ENCODE results near the gene MYO1G.

The MYO1G gene

GRCh38 chr7:44937426-44937825, 41.4 kb downstream of the MYO1G start:
- no peak for ATAC-seq
- TF ChIP-seq PATZ1 (CRISPR knock-in tag; IDR thresholded peaks at IDR 0.05; ENCODE audit: borderline replicate concordance) (no peak), OSR1 (CRISPR knock-in tag; IDR thresholded peaks at IDR 0.05) (no peak), SNAI2 (CRISPR knock-in tag; IDR thresholded peaks at IDR 0.05) (no peak), BACH2 (CRISPR knock-in tag; IDR thresholded peaks at IDR 0.05; ENCODE audit: borderline replicate concordance) (no peak), ZNF8 (CRISPR knock-in tag; IDR thresholded peaks at IDR 0.05) (no peak), PPARA (CRISPR knock-in tag; IDR thresholded peaks at IDR 0.05; ENCODE audit: borderline replicate concordance) (no peak), GLIS3 (CRISPR knock-in tag; IDR thresholded peaks at IDR 0.05) (no peak), CSDC2 (CRISPR knock-in tag; IDR thresholded peaks at IDR 0.05) (no peak), POU6F1 (CRISPR knock-in tag; IDR thresholded peaks at IDR 0.05; ENCODE audit: borderline replicate concordance, low read depth) (no peak)
- TF ChIP-seq, protein P1, sequence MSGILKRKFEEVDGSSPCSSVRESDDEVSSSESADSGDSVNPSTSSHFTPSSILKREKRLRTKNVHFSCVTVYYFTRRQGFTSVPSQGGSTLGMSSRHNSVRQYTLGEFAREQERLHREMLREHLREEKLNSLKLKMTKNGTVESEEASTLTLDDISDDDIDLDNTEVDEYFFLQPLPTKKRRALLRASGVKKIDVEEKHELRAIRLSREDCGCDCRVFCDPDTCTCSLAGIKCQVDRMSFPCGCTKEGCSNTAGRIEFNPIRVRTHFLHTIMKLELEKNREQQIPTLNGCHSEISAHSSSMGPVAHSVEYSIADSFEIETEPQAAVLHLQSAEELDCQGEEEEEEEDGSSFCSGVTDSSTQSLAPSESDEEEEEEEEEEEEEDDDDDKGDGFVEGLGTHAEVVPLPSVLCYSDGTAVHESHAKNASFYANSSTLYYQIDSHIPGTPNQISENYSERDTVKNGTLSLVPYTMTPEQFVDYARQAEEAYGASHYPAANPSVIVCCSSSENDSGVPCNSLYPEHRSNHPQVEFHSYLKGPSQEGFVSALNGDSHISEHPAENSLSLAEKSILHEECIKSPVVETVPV (CRISPR knock-in tag; IDR thresholded peaks at IDR 0.05) = no peak

DNA sequence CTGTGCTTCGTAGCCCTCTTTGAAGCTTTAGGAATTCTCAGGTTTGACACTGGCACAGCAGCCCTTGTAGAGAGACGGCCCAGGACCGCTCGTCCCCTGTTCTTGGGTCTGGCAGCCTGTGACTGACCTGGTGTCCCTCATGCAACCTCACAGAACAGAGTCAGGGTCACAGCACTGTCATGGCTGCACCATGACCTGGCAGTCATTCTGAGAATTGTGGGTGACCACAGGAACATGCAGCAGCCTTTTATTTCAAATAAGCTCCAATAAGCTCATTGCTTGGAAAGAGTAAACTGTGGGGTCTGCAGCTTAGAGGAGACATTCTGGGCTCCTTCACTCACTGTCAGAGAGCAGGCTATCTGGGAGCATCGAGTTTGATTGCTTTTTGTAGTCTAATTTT, 42.5 kb downstream of the MYO1G start:
- ATAC-seq = no peak
- TF ChIP-seq ZNF8 (CRISPR knock-in tag; IDR thresholded peaks at IDR 0.05) (no peak), TOX (CRISPR knock-in tag; IDR thresholded peaks at IDR 0.05; ENCODE audit: borderline replicate concordance) (no peak), POU6F1 (CRISPR knock-in tag; IDR thresholded peaks at IDR 0.05; ENCODE audit: borderline replicate concordance, low read depth) (no peak), ZC3H10 (CRISPR knock-in tag; IDR thresholded peaks at IDR 0.05) (no peak), ESRRG (CRISPR knock-in tag; IDR thresholded peaks at IDR 0.05) (no peak), TSHZ2 (CRISPR knock-in tag; IDR thresholded peaks at IDR 0.05) (no peak), PPARA (CRISPR knock-in tag; IDR thresholded peaks at IDR 0.05; ENCODE audit: borderline replicate concordance) (no peak), CSDC2 (CRISPR knock-in tag; IDR thresholded peaks at IDR 0.05) (no peak)
- TF ChIP-seq, protein P2, sequence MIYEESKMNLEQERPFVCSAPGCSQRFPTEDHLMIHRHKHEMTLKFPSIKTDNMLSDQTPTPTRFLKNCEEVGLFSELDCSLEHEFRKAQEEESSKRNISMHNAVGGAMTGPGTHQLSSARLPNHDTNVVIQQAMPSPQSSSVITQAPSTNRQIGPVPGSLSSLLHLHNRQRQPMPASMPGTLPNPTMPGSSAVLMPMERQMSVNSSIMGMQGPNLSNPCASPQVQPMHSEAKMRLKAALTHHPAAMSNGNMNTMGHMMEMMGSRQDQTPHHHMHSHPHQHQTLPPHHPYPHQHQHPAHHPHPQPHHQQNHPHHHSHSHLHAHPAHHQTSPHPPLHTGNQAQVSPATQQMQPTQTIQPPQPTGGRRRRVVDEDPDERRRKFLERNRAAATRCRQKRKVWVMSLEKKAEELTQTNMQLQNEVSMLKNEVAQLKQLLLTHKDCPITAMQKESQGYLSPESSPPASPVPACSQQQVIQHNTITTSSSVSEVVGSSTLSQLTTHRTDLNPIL (CRISPR knock-in tag; IDR thresholded peaks at IDR 0.05; ENCODE audit: low read depth) = no peak

DNA sequence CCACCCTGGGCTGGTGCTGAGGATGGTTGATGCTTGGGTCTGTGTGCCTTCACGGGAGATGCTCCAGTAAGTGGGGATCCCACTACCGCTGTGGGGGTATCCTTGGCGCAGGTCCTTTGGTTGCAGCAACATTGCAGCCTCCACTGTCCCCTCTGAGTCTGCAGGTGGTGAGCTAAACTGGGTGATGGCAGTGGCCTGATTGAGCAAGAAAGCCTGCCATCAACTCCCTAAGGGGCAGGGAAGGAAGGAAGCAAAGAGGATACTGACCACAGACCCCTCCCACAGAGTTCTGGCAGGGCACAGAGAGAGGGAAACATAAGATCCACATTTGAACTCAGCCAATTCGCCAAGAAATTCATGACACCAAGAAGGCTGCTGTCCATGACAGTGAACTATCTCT, 43.2 kb downstream of the MYO1G start:
- no peak for ATAC-seq
- no peak for TF ChIP-seq TOX (CRISPR knock-in tag; IDR thresholded peaks at IDR 0.05; ENCODE audit: borderline replicate concordance)
- TF ChIP-seq BACH2 (CRISPR knock-in tag; IDR thresholded peaks at IDR 0.05; ENCODE audit: borderline replicate concordance) = no peak
- no peak for TF ChIP-seq ZC3H10 (CRISPR knock-in tag; IDR thresholded peaks at IDR 0.05)
- no peak for TF ChIP-seq PPARA (CRISPR knock-in tag; IDR thresholded peaks at IDR 0.05; ENCODE audit: borderline replicate concordance)
- no peak for TF ChIP-seq ZFP30 (CRISPR knock-in tag; IDR thresholded peaks at IDR 0.05)
- TF ChIP-seq CSDC2 (CRISPR knock-in tag; IDR thresholded peaks at IDR 0.05) = no peak
- TF ChIP-seq RARB (CRISPR knock-in tag; IDR thresholded peaks at IDR 0.05) = no peak

Measured in SK-N-SH treated with all-trans-retinoic acid at 6 μM for 48 hours (cell line).